ENCODE measurements around the gene MAFB.

- TF ChIP-seq CTCF (IDR thresholded peaks at IDR 0.05) (no peak), POLR2AphosphoS5 (IDR thresholded peaks at IDR 0.05) (no peak)
Measured at GRCh38 chr20:40658509-40658908, 30.5 kb downstream of the MAFB start.
